GM12878 (cell line): ENCODE results near the gene PRELID2. TPM values are rescaled to one million over a fixed set of nuclear protein-coding genes. Genes with fewer than 3 reads are reported as not detected.

Experiments
- ATAC-seq: fragments of 200-7000 bp; cut with Tn5 transposase; 3 replicates; pipeline ENCODE4 v1.9.1; 2020; ENCODE audit warnings: mild to moderate bottlenecking, moderate library complexity
- BruUV-seq: library from RNA; stranded (reverse); fragments of 400-500 nt; replicated peaks from 2 replicates; lab custom pipeline; 2021; lab: Mats Ljungman, UMichigan
- CTCF ChIA-PET: fragments of 300-600 bp; sonication (Branson Sonifier 250); formaldehyde crosslinking; extraction: SDS; loops from one replicate; lab custom pipeline; 2021; ENCODE audit warnings: inconsistent platforms; lab: Yijun Ruan, JAX
- POLR2A ChIA-PET: fragments of 350-600 bp; formaldehyde crosslinking; extraction: SDS; loops from one replicate; lab custom pipeline; 2021; ENCODE audit warnings: inconsistent platforms; lab: Charles Lee
- RAD21 ChIA-PET: fragments of 300-600 bp; sonication (Branson Sonifier 250); formaldehyde crosslinking; loops from one replicate; lab custom pipeline; 2023; ENCODE audit warnings: antibody characterized with exemption; ENCODE audit not compliant: unreplicated experiment; lab: Charles Lee
- SMC1A ChIA-PET: fragments of 300-600 bp; sonication (Branson Sonifier 250); formaldehyde crosslinking; loops from one replicate; lab custom pipeline; 2023; ENCODE audit not compliant: unreplicated experiment, uncharacterized antibody; lab: Charles Lee
- DNase-seq: peaks from one replicate; pipeline ENCODE4 v3.0.0-alpha.2; 2011; ENCODE audit warnings: low read depth, low spot score
- FAIRE-seq: peaks from 3 replicates; lab custom pipeline; 2011; peaks lifted over from hg19 to GRCh38; lab: Jason Lieb, UNC
- H2AFZ ChIP-seq: 2 replicates; pipeline ENCODE4 v1.6.0; 2011; ENCODE audit warnings: low read depth, low read length, control low read depth; ENCODE audit not compliant: control insufficient read depth
- H3K27ac ChIP-seq: 2 replicates; pipeline ENCODE4 v1.5.1; 2011; ENCODE audit warnings: control low read depth; ENCODE audit not compliant: control insufficient read depth, insufficient read depth
- H3K27me3 ChIP-seq, 2 experiments: replicated peaks in 1 of 2; 2 replicates each; pipeline versions ENCODE4 v1.6.0 to v1.6.1; 2011; ENCODE audit warnings: low read length in 1 of 2; ENCODE audit not compliant: control insufficient read depth in 2 of 2, insufficient read depth in 2 of 2
- H3K36me3 ChIP-seq, 2 experiments: 2 replicates each; pipeline ENCODE4 v1.5.1; 2011; ENCODE audit warnings: low read length in 1 of 2; ENCODE audit not compliant: control insufficient read depth in 2 of 2, insufficient read depth in 2 of 2
- H3K4me1 ChIP-seq: 2 replicates; pipeline ENCODE4 v1.6.1; 2011; ENCODE audit warnings: mild to moderate bottlenecking, low read length, moderate library complexity, mixed read lengths; ENCODE audit not compliant: control insufficient read depth, insufficient read depth
- H3K4me2 ChIP-seq: 2 replicates; pipeline ENCODE4 v1.6.0; 2011; ENCODE audit warnings: control low read depth; ENCODE audit not compliant: control insufficient read depth, insufficient read depth
- H3K4me3 ChIP-seq: fragments of 200-600 bp; sonication (generic); 2 replicates; pipeline ENCODE4 v1.5.1; 2016
- H3K79me2 ChIP-seq: 2 replicates; pipeline ENCODE4 v1.6.0; 2011; ENCODE audit warnings: low read length; ENCODE audit not compliant: control insufficient read depth, insufficient read depth
- H3K9ac ChIP-seq: 2 replicates; pipeline ENCODE4 v1.8.0; 2011; ENCODE audit warnings: low read length, control low read depth, mixed read lengths; ENCODE audit not compliant: control insufficient read depth, insufficient read depth
- H3K9me3 ChIP-seq: replicated peaks from 3 replicates; pipeline ENCODE4 v1.5.1; 2011; ENCODE audit warnings: mild to moderate bottlenecking, low read length; ENCODE audit not compliant: control insufficient read depth, insufficient read depth
- H4K20me1 ChIP-seq: 2 replicates; pipeline ENCODE4 v1.6.0; 2011; ENCODE audit not compliant: control insufficient read depth, insufficient read depth
- ATF7 ChIP-seq: fragments of 450-650 bp; IDR thresholded peaks from 2 replicates; pipeline ENCODE4 v1.6.1; 2016; ENCODE audit warnings: low read depth, mild to moderate bottlenecking
- HDAC2 ChIP-seq: fragments of 200-600 bp; sonication (generic); IDR thresholded peaks from 2 replicates; pipeline ENCODE4 v1.6.1; 2017
- MTA3 ChIP-seq: IDR thresholded peaks from 2 replicates; pipeline ENCODE4 v1.6.1; 2012; ENCODE audit warnings: low read length, inconsistent platforms, borderline replicate concordance
- NR2C1 ChIP-seq: fragments of 450-650 bp; IDR thresholded peaks from 2 replicates; pipeline ENCODE4 v1.6.1; 2017; ENCODE audit warnings: antibody characterized with exemption, mild to moderate bottlenecking, moderate library complexity
- SUZ12 ChIP-seq: fragments of 200-600 bp; sonication (generic); IDR thresholded peaks from one replicate; pipeline ENCODE4 v1.6.1; 2018; ENCODE audit warnings: antibody characterized with exemption, mild to moderate bottlenecking; ENCODE audit not compliant: unreplicated experiment
- TAF1 ChIP-seq: IDR thresholded peaks from 2 replicates; pipeline ENCODE4 v1.6.1; 2011; ENCODE audit warnings: mild to moderate bottlenecking, low read depth, low read length, borderline replicate concordance
- WGBS: methylation state at CpG from one replicate; pipeline ENCODE4 v1.1.6; 2016; ENCODE audit warnings: low lambda C conversion rate; ENCODE audit not compliant: insufficient replicate concordance, insufficient coverage; ENCODE audit errors: missing lambda C conversion rate; 5-methylcytosine and 5-hydroxymethylcytosine counted together
- in situ Hi-C: fragments of 300-500 bp; cut with MboI; formaldehyde crosslinking; loops from 9 replicates; pipeline ENCODE4 v1.14.3; 2018; ENCODE audit warnings: mixed read lengths
- intact Hi-C: fragments of 100-400 bp; cut with micrococcal nuclease; formaldehyde crosslinking; loops from one replicate; pipeline ENCODE4 v1.14.2; 2022; ENCODE audit not compliant: unreplicated experiment
- polyA plus RNA-seq, 11 experiments: library from polyadenylated mRNA; depleted of rRNA in 4 of 11; unstranded in 6 of 11; stranded (reverse) in 5 of 11; fragments of >200 nt; fragmentation: Nextera tagmentation in 4 of 11; fragmentation: Illumina TruSeq in 1 of 11; extraction: Ambion mirVana in 4 of 11; extraction: Trizol in 1 of 11; gene quantifications; 1 replicate in 1 of 11; 2 replicates in 10 of 11; pipeline versions ENCODE4 v1.2.1 to v1.2.3, GENCODE V29; 2011 to 2016; ENCODE audit warnings: inconsistent platforms in 2 of 11, missing spikeins in 2 of 11, low read depth in 1 of 11
- total RNA-seq, 4 experiments: library from RNA; depleted of rRNA in 3 of 4; stranded (reverse); fragments of >200 nt in 3 of 4; fragmentation: Illumina TruSeq in 1 of 4; extraction: Trizol in 1 of 4; gene quantifications; 2 replicates each; pipeline versions ENCODE4 v1.2.1 to v1.2.3, GENCODE V29; 2013 to 2021
- TF ChIP-seq, protein P1 (sequence below): fragments of 450-650 bp; formaldehyde crosslinking; IDR thresholded peaks from 2 replicates; pipeline ENCODE4 v1.4.0; 2020; ENCODE audit warnings: mild to moderate bottlenecking, moderate library complexity

PRELID2 gene
- total and polyA plus RNA-seq, 10 of the 15 experiments (the other 5 are each of a cell fraction or from before 2014, with no cell fraction given) = 0.07 to 0.31 (median 0.13) TPM; not detected in 5

DNA sequence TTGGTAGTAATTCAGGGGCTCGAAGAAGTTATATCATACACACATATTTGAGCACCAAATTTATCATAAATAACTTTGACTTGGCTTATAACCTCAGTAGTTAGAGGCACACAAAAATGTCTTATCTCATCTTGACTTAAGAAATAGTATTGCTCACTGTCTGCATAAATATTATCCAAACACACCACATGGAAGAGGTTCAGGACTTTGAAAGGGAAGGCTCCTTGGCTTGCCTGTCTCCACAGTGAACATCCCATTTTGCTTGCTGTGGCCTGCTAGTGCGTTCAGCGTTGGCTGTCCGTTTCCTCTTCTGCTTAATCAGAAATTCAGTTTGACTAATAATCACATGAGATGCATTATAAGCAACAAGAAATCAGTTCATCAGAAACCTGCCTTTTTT, 23.8 kb upstream of the PRELID2 start:
- ChIA-PET RAD21 (no interaction called here), CTCF (no interaction called here), POLR2A (no interaction called here), SMC1A (no interaction called here)
- H4K20me1 ChIP-seq = no peaks in the 10 kb centered on the region
- no peaks in the 10 kb centered on the region for H3K27me3 ChIP-seq
- H3K9ac ChIP-seq = no peak overlapping the region
- no peaks in the 10 kb centered on the region for H3K79me2 ChIP-seq
- no peaks in the 10 kb centered on the region for H3K36me3 ChIP-seq
- WGBS = 1% methylated on average over 4 of the region's 4 CpGs
- DNase-seq = no peak
- H2AFZ ChIP-seq = no peak overlapping the region
- H3K4me3 ChIP-seq = no peak overlapping the region
- TF ChIP-seq, protein P1, sequence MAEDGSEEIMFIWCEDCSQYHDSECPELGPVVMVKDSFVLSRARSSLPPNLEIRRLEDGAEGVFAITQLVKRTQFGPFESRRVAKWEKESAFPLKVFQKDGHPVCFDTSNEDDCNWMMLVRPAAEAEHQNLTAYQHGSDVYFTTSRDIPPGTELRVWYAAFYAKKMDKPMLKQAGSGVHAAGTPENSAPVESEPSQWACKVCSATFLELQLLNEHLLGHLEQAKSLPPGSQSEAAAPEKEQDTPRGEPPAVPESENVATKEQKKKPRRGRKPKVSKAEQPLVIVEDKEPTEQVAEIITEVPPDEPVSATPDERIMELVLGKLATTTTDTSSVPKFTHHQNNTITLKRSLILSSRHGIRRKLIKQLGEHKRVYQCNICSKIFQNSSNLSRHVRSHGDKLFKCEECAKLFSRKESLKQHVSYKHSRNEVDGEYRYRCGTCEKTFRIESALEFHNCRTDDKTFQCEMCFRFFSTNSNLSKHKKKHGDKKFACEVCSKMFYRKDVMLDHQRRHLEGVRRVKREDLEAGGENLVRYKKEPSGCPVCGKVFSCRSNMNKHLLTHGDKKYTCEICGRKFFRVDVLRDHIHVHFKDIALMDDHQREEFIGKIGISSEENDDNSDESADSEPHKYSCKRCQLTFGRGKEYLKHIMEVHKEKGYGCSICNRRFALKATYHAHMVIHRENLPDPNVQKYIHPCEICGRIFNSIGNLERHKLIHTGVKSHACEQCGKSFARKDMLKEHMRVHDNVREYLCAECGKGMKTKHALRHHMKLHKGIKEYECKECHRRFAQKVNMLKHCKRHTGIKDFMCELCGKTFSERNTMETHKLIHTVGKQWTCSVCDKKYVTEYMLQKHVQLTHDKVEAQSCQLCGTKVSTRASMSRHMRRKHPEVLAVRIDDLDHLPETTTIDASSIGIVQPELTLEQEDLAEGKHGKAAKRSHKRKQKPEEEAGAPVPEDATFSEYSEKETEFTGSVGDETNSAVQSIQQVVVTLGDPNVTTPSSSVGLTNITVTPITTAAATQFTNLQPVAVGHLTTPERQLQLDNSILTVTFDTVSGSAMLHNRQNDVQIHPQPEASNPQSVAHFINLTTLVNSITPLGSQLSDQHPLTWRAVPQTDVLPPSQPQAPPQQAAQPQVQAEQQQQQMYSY (CRISPR knock-in tag) = no peak
- TF ChIP-seq ATF7 = no peak
- no peak for TF ChIP-seq SUZ12
- no peak for TF ChIP-seq MTA3
- no peak for TF ChIP-seq NR2C1
- TF ChIP-seq TAF1 = no peak
- TF ChIP-seq HDAC2 = no peak
- H3K4me2 ChIP-seq = no peak overlapping the region
- ATAC-seq = no peak
- no peak overlapping the region for H3K27ac ChIP-seq
- H3K4me1 ChIP-seq = no peaks in the 10 kb centered on the region
- in situ Hi-C loops (no loop called here), intact Hi-C loops (no loop called here)
- BruUV-seq = no TSS peak
- no peaks in the 10 kb centered on the region for H3K9me3 ChIP-seq
- no peak for FAIRE-seq
